NCI-H82 (cell line): ENCODE measurements around the gene EYS.
"Not testable (repeated sequence)": the region's sequence is repeated elsewhere in the genome, so short reads cannot be mapped to it uniquely, and the experiment has no call there.

ENCODE experiments used
- DNase-seq: peaks from one replicate; lab custom pipeline; 2025; lab: John Stamatoyannopoulos, UW

Gene EYS

GRCh38 chr6:63817492-63818050, 1889.5 kb downstream of the EYS start:
- no peak for DNase-seq

- DNase-seq: peak; percentile 36
Observed at GRCh38 chr6:63816982-63817436, 1890.0 kb downstream of the EYS start.

GRCh38 chr6:63816401-63816981, 1890.5 kb downstream of the EYS start:
- DNase-seq: no peak

DNA sequence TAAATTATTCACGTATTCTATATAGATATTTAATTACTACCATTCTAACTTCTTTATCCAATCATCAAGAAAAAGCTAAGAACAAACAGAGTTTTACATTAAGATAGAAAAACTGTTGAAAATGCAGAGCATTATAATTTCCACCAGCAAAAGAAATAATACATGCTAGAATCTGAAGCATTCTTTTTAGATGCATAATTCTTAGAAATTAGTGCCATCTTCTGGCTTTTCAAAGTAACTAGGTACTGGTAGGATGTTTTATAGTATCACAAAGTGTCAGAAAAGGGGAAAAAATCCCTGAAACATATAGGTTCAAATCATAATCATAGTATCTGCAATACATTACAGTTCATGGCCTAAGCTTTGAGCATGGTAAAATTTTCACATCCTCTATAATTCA, 1892.6 kb downstream of the EYS start:
- DNase-seq: no peak

GRCh38 chr6:63813566-63814120, 1893.4 kb downstream of the EYS start:
- peak; percentile 35 for DNase-seq

- DNase-seq: no peak
Observed at GRCh38 chr6:63808576-63808975, 1898.5 kb downstream of the EYS start.

DNA sequence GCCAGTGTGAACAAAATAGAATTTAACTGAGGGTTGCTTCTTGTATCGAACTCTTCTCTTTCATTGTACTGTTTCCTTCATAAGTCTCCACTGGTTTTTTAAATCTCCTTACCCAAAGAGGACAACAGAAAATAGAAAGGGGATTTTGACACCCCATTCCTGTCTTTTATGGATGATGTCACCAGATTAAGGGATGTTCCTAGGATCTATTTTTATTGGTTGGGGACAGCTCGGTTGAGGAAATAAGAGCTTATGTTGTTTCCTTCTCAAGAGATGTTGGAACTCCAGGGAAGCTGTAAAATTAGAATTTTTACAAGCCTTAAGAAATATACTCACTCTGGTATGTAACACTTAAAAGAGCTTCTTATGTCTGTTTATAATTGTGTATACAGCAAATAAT, 1900.0 kb downstream of the EYS start:
- DNase-seq: no peak

- no peak for DNase-seq
Observed at GRCh38 chr6:63806573-63806913, 1900.5 kb downstream of the EYS start.

- peak; percentile 42 for DNase-seq
Observed at GRCh38 chr6:63805808-63806572, 1901.0 kb downstream of the EYS start.

DNA sequence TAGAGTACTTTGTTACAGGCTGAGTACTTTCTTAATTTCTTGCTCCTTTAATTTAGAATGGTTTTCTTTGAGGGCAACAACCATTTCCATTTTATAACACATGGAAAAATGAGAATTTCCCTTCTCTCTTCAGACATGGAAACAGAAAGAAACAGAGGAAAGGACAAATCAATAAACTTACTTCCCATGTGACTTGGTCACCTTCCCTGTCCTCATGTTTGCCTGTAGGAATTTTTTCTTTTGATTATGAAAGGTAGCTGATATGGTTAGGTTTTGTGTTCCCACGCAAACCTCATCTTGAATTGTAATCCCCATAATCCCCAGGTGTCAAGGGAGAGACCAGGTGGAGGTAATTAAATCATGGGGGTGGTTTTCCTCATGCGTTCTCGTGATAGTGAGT, 1901.7 kb downstream of the EYS start:
- peak; percentile 58 for DNase-seq

DNA sequence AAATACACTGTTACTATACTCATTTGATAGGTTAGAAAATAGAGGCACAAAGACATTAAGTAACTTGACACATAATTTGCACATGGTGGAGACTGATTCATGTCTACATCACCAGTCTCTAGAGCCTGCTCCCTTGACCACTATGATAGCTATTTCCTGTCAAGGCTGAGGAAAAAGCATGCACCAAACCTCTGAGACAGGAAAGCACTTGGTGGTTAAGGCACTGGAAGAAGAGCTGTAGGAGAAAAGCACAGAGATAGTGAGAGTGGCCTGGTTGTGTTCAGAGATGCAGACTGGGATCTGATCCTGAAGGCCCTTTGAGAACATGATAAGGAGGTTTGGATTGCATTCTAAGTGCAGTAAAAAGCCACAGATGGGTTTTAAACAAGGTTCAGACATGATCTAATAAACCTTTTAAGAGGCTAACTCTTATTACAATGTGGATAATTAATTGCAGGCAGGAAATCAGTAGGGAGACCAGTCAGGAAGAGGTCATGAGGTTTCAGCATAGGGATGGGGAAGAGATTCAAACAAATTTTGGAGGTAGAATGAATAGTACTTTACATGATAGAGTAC, 1902.6 kb downstream of the EYS start:
- DNase-seq: peak; percentile 63

GRCh38 chr6:63803371-63803770, 1903.7 kb downstream of the EYS start:
- no peak for DNase-seq

DNA sequence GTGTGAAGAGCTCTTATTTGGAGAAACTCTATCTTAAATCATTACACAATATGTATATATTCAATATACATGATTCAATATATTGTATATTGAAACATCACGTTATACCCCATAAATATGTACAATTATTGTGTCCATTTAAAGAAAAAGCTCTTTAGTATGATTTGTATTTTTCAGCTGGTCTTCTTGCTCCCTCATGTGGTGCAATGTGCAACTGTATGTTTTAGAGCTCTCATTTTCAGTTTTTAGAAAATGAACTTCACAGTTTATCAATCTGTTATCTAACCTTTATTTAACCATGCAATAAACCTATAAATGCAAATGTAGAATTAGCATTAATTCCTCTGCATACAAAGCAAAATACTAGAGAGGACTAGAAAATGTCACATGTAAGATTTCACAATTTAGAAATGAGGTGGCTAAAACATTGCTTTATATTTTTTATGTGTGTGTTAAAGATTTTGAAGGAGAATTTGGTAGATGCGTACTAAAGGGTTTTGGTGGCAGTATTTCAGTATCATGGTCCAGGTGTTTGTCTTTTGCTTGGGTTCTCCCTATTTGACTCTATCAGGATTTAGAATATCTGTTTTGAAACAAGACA, 1904.3 kb downstream of the EYS start:
- DNase-seq: peak; percentile 11

GRCh38 chr6:63800386-63800785, 1906.6 kb downstream of the EYS start:
- DNase-seq: not testable (repeated sequence)

GRCh38 chr6:63799813-63800212, 1907.2 kb downstream of the EYS start:
- DNase-seq: no peak

DNA sequence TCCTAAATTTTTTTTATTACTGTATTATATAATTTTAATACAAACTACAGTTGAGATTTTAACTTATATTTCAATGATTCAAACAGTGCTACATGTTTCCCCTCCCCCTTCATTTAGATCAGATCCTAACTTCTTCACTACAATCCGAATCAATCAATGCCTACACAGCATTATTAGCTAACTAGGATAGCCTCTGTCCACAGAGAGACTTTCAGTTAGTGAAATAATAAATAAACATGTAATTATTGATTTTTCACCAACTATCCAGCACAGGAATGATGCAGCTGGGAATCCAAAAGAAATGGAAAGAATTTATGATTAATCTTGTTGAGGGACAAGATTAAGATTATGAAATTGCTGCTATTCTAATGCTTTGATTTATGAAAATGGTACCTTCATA, 1907.7 kb downstream of the EYS start:
- no peak for DNase-seq

GRCh38 chr6:63798378-63798777, 1908.6 kb downstream of the EYS start:
- DNase-seq: no peak

GRCh38 chr6:63797721-63798120, 1909.3 kb downstream of the EYS start:
- DNase-seq: no peak

DNA sequence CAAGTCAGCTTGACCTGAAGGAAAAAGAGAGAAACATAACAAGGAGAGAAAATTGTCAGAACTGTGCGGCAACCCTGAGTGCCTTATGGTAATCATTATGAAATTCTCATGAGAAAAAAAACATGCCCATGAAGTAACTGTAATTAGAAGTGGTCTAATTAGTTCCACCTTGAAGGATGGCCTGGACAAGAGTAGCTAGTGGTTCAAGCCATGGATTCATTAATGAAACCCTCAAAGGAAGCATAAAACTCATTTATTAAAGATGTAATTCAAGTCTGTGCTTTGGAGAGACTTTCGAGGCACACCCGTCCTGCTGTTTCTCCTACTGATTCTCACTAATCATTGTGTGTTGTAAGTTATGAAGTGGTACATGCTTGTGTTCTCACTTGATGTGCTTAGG, 1911.2 kb downstream of the EYS start:
- DNase-seq: no peak

DNA sequence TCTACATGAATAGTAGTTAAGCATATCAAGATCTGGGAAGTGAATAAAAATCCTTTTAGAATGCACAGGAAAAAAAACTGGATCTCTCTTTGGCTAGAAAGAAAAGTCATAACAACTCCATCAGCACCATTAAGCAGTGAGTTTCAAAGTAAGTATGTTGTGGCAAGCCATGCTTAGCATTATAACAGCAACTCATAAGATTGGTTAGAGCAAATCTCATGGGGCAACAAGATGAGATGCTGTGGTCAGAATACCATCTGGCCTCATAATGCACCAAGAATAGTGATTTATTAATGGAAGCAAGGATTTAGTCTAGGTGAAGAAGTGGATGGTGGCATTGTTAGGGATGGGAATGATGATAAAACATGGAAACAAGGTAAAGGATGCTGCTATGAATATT, 1912.0 kb downstream of the EYS start:
- peak; percentile 47 for DNase-seq

DNA sequence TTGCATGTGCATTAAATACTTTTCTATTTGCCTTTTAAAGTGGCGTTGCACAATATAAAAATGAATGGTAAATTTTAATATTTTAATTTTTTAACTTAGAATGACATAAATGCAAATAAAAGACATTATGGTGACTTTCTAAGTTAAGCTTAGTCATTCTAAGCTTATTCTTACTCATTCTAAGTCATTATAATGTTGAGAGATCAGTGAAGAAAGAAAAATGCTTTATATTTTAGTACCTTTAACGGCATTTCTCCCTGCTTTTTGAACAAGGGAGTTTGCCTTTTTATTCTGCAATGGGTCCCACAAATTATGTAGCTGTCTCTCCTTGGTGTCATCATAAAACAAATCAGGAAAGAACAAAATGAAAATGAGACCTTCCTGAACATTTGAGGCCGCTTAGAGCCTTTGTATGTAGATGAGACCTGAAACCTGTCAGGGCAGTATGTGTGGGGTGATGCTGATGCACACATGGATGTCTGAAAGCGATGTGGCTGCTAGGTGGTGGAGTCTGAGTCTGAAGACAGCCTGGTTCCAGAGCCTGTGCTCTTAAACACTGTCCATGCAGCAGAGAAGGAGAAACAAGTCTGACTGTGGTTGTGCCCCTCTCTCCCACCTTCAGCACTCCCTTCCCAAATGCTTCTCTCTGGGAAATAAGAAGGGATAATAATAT, 1913.4 kb downstream of the EYS start:
- no peak for DNase-seq
